T1000 (cell line): ENCODE data around the gene OSCP1.

Experiments used
- DNase-seq: peaks from one replicate; lab custom pipeline; 2025; ENCODE audit warnings: mixed read lengths; lab: John Stamatoyannopoulos, UW

OSCP1 gene

DNA sequence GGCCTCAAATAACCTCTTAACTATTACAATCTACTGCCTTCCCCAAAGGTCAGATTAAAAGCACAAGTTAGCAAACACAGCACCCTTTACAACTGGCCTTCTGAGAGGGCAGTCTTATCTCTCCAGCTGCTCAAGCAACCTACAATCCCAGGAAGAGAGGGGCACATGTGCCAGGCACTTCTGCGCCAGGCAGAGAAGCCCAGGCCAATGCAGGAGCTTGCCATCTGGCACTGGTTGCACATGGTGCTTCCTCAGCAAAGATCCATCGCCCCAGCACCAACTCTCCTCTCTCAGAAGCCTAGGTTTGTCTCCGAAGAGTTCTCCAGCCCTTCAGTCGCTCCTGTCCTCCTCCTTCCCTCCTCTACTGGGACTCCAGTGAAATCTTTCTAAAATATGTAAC is 67.0 kb downstream of the OSCP1 start:
- no peak for DNase-seq

DNA sequence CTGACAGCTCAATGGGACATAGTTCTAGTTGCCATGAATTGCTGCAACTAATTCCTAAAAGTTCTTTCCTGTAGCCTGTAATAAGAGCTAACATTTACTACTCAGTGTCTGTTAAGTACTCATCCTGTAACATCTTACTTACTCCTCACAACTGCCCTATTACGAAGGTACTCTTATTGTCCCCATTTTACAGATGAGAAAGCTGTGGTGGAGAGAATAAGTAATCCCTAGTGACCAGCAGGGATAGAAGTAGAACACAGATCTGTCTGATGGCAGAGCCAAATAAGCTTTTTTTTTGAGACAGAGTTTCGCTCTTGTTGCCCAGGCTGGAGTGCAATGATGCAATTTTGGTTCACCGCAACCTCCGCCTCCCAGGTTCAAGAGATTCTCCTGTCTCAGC is 67.6 kb downstream of the OSCP1 start:
- DNase-seq: no peak

DNA sequence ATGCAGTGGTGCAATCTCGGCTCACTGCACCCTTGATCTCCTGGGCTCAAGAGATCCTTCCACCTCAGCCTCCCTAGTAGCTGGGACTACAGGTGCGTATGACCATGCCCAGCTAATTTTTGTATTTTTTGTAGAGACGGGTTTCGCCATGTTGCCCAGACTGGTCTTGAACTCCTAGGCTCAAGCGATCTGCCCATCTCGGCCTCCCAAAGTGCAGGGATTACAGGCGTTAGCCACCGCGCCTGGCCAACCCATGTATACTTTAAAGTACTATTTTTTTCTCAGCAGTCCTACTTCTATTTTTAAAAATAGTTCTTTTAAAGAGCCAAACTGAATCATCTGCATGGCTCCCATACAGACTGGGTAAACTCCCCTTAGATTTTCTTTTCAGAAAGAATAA is 68.0 kb downstream of the OSCP1 start:
- no peak for DNase-seq

DNA sequence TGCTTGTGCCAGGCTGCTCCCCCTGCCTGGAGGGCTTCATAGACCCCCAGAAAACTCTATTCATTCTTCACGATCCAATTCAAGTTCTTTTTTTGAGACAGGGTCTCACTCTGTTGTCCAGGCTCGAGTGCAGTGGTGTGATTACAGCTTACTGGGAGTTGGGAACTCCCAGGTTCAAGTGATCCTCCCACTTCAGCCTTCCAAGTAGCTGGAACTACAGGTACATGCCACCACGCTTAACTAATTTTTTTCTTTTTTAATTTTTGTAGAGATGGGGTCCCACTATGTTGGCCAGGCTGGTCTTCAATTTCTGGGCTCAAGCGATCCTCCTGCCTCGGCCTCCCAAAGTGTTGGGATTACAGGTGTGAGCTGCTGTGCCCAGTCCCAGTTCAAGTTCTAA is 68.8 kb downstream of the OSCP1 start:
- no peak for DNase-seq

DNA sequence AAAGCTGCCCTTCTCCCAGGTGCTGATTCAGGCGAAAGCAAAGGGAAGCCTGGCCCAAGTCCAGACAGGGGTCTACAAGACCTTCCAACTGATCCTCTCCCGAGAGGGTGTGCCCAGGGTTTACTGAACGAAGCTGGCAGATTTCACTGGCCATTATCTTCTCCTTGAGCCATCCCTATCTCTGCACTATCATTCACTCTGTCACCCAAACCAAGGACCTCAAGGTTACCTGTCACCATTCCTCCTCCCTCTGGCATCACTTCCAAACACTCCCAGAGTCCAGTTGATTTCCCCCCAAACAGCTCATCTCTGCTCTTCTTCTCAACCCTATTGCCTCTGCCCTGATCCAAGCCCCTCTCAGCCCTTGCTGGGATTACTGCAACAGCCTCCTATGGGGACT is 69.5 kb downstream of the OSCP1 start:
- no peak for DNase-seq

DNA sequence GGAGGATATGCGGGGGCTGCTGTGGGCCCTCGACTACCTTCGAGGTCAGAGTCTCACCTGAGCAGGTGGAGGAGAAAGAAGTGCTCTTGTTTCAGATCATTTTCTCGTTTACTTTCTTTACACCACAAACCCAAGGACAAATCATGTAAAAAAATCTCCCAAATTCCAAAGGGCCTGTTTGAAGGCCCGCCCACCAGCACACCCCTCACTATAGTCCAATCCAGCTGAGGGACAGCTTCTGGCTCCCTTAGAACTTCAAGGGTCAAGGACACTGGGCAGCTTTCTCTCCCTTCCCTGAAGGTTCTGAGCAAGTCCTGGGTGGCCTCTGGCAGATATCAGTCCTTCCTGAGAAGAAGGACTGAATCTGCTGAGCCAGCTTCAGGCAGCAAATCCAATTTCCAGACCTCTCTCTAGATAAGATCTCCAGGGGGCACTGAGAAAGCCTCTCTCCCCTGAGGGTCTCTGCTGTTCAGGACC is 70.1 kb downstream of the OSCP1 start:
- DNase-seq: no peak

DNA sequence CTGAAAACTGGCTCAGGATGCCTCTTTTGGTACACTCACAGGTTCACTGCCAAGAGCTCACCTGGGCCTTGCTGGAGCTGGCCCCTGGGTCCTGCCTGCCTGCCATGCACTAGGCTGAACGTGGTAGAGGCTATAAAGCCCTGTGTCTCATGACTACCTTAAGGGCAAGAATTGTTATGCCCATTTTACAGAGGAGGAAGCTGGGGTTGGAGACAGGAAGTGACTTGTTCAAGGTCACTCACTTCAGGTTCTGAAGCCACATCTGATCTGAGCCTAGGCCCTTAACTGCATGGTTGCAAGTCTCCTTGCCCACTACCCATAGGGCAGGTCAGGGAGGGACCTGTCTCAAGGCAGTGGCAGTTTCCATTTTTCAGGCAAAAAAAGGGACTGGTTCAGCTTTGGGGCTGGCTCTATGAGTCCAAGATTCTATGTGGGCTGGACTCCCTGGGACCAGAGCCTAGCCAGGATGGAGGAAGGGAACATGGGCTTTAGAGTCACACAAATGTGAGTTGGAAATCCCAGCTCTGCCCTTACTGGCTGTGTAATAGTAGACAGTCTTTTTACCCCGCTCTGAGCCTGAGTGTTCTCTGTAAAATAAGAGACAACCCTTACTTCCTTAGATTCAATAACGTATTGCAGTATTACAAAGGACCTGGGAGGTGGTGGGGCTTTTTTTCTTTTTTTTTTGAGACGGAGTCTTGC is 72.3 kb downstream of the OSCP1 start:
- no peak for DNase-seq

DNA sequence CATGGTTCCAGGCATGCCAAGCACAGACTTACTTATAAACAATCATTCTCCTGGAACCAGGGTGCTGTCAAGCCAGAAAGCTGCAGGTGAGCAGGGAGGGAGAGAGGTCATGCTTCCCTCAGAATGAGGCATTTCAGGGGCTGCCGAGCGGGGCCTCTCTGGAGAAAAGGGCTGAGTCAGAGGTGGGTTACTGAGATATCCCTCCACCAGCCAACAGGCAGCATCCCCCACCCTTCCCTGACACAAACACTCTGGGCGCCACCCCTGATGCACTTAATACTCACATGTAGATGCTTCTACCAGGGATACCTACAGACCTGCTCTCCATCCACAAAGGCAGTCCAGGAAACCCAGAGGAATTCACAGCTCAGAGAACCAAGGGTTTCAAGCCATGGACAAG is 77.6 kb downstream of the OSCP1 start:
- DNase-seq: no peak

DNA sequence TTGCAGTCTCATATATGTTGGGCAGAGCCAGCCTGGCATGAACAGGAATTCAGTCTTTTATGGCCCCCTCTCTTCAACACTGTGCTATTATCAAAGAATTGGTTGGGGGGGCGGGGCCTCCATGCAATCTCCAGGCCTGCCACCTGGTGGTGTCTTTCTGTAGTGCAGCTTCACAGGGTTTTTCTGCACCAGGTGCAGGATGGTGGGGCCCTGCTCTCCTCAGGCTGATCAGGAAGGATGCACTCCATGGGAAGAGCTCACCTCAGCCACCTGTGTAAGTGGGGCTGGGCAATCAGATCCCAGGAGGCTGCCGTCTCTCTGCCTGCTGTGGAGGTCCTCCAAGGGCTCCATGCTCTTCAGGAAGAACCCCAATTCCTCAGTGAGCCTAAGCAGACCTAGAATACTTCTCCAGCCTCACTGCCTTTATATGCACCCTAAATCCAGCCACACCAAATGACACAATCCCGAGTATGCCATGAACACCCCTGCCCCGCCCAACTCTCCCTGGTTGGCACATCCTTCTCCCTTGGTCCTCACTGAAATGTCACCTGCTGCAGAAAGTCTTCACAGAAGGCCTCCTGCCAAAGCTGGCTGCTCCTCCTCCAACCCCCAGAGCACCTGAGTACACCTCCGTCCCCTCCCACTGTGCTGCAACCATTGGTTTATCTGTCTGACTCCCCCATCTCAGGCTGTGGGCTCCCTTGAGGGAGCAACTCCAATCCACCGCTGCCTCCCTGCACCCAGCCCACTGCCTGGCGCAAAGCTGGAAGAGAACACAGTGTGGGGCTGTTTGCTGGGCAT is 81.0 kb downstream of the OSCP1 start:
- peak; percentile 58 for DNase-seq
